ENCODE measurements around the gene LDLRAD3.

LDLRAD3 gene

GRCh38 chr11:35912883-35913624 lies 30.8 kb upstream of the LDLRAD3 start:
- ATAC-seq: no peak
- TF ChIP-seq CREB5 (CRISPR knock-in tag; IDR thresholded peaks at IDR 0.05; ENCODE audit: low read depth) (no peak), PATZ1 (CRISPR knock-in tag; IDR thresholded peaks at IDR 0.05; ENCODE audit: borderline replicate concordance) (no peak), ZNF70 (CRISPR knock-in tag; IDR thresholded peaks at IDR 0.05) (no peak), ARNTL (CRISPR knock-in tag; IDR thresholded peaks at IDR 0.05; ENCODE audit: borderline replicate concordance, low read depth) (no peak), CSRNP3 (CRISPR knock-in tag; IDR thresholded peaks at IDR 0.05) (no peak), ZNF565 (CRISPR knock-in tag; conservative IDR thresholded peaks at IDR 0.05; ENCODE audit: low read depth) (no peak), OSR1 (CRISPR knock-in tag; IDR thresholded peaks at IDR 0.05) (no peak), GLIS3 (CRISPR knock-in tag; IDR thresholded peaks at IDR 0.05) (no peak), TOX (CRISPR knock-in tag; IDR thresholded peaks at IDR 0.05; ENCODE audit: borderline replicate concordance) (no peak), ESRRG (CRISPR knock-in tag; IDR thresholded peaks at IDR 0.05) (no peak), CSDC2 (CRISPR knock-in tag; IDR thresholded peaks at IDR 0.05) (no peak), POU6F1 (CRISPR knock-in tag; IDR thresholded peaks at IDR 0.05; ENCODE audit: borderline replicate concordance, low read depth) (no peak), TSHZ2 (CRISPR knock-in tag; IDR thresholded peaks at IDR 0.05) (no peak), ZNF8 (CRISPR knock-in tag; IDR thresholded peaks at IDR 0.05) (no peak), ZC3H10 (CRISPR knock-in tag; IDR thresholded peaks at IDR 0.05) (no peak), SNAI2 (CRISPR knock-in tag; IDR thresholded peaks at IDR 0.05) (no peak)

GRCh38 chr11:35914816-35915215 lies 29.0 kb upstream of the LDLRAD3 start:
- ATAC-seq: no peak
- TF ChIP-seq TSHZ2 (CRISPR knock-in tag; IDR thresholded peaks at IDR 0.05): no peak

GRCh38 chr11:35916270-35916669 lies 27.6 kb upstream of the LDLRAD3 start:
- no peak for ATAC-seq
- TF ChIP-seq OSR1 (CRISPR knock-in tag; IDR thresholded peaks at IDR 0.05): no peak
- no peak for TF ChIP-seq TOX (CRISPR knock-in tag; IDR thresholded peaks at IDR 0.05; ENCODE audit: borderline replicate concordance)
- no peak for TF ChIP-seq CSDC2 (CRISPR knock-in tag; IDR thresholded peaks at IDR 0.05)
- TF ChIP-seq ZFP30 (CRISPR knock-in tag; IDR thresholded peaks at IDR 0.05): no peak
- TF ChIP-seq RARB (CRISPR knock-in tag; IDR thresholded peaks at IDR 0.05): no peak
- TF ChIP-seq ZC3H10 (CRISPR knock-in tag; IDR thresholded peaks at IDR 0.05): no peak
- TF ChIP-seq BACH2 (CRISPR knock-in tag; IDR thresholded peaks at IDR 0.05; ENCODE audit: borderline replicate concordance): no peak
- TF ChIP-seq POU6F1 (CRISPR knock-in tag; IDR thresholded peaks at IDR 0.05; ENCODE audit: borderline replicate concordance, low read depth): no peak
- no peak for TF ChIP-seq SNAI2 (CRISPR knock-in tag; IDR thresholded peaks at IDR 0.05)
- TF ChIP-seq ZNF70 (CRISPR knock-in tag; IDR thresholded peaks at IDR 0.05): no peak
- TF ChIP-seq ESRRG (CRISPR knock-in tag; IDR thresholded peaks at IDR 0.05): no peak
- no peak for TF ChIP-seq GLIS3 (CRISPR knock-in tag; IDR thresholded peaks at IDR 0.05)
- TF ChIP-seq PPARA (CRISPR knock-in tag; IDR thresholded peaks at IDR 0.05; ENCODE audit: borderline replicate concordance): no peak

All from SK-N-SH treated with all-trans-retinoic acid at 6 μM for 48 hours (cell line).